ENCODE measurements around the gene AMDHD2.
A peak's percentile ranks its signal among the peaks of the same experiment; 100 is the strongest.

The AMDHD2 gene

GRCh38 chr16:2489581-2489980 is 30.6 kb upstream of the AMDHD2 start:
- peaks cover 0 to 16% (median 8%) of the 10 kb centered on the region in 5 donors for H3K36me3 ChIP-seq (ENCODE audit: control insufficient read depth in 5 of 5, insufficient read depth in 5 of 5, low read length in 5 of 5)
- peaks cover 0 to 41% (median 24%) of the 10 kb centered on the region in 5 donors for H3K4me1 ChIP-seq (ENCODE audit: control insufficient read depth in 5 of 5, insufficient read depth in 5 of 5, low read length in 5 of 5)
- no peaks in the 10 kb centered on the region for H3K27me3 ChIP-seq (ENCODE audit: control insufficient read depth in 5 of 5, insufficient read depth in 4 of 5, low read length in 5 of 5)
- H3K27ac ChIP-seq (ENCODE audit: low read depth, low read length), result no peak overlapping the region
- H3K4me3 ChIP-seq (ENCODE audit: low read depth in 1 of 5, low read length in 5 of 5), result no peak overlapping the region
- H3K9ac ChIP-seq (ENCODE audit: low read length in 5 of 5), result no peak overlapping the region
- H3K9me3 ChIP-seq (ENCODE audit: control insufficient read depth in 5 of 5, low read length in 5 of 5), result no peaks in the 10 kb centered on the region

- H3K9me3 ChIP-seq (ENCODE audit: control insufficient read depth in 5 of 5, low read length in 5 of 5), result no peaks in the 10 kb centered on the region
- H3K36me3 ChIP-seq (ENCODE audit: control insufficient read depth in 5 of 5, insufficient read depth in 5 of 5, low read length in 5 of 5), result peaks cover 0 to 15% (median 8%) of the 10 kb centered on the region in 5 donors
- H3K27me3 ChIP-seq (ENCODE audit: control insufficient read depth in 5 of 5, insufficient read depth in 4 of 5, low read length in 5 of 5), result no peaks in the 10 kb centered on the region
- H3K27ac ChIP-seq (ENCODE audit: low read depth, low read length), result no peak overlapping the region
- H3K4me3 ChIP-seq (ENCODE audit: low read depth in 1 of 5, low read length in 5 of 5), result no peak overlapping the region
- peaks cover 0 to 32% (median 19%) of the 10 kb centered on the region in 5 donors for H3K4me1 ChIP-seq (ENCODE audit: control insufficient read depth in 5 of 5, insufficient read depth in 5 of 5, low read length in 5 of 5)
- no peak overlapping the region for H3K9ac ChIP-seq (ENCODE audit: low read length in 5 of 5)
Observed at GRCh38 chr16:2490190-2491105, 29.7 kb upstream of the AMDHD2 start.

GRCh38 chr16:2492292-2492691 is 27.9 kb upstream of the AMDHD2 start:
- H3K4me1 ChIP-seq (ENCODE audit: control insufficient read depth in 5 of 5, insufficient read depth in 5 of 5, low read length in 5 of 5), result peaks cover 2 to 24% (median 16%) of the 10 kb centered on the region in 5 donors
- H3K36me3 ChIP-seq (ENCODE audit: control insufficient read depth in 5 of 5, insufficient read depth in 5 of 5, low read length in 5 of 5), result peaks cover 0 to 28% (median 19%) of the 10 kb centered on the region in 5 donors
- no peak overlapping the region for H3K27ac ChIP-seq (ENCODE audit: low read depth, low read length)
- no peak overlapping the region for H3K4me3 ChIP-seq (ENCODE audit: low read depth in 1 of 5, low read length in 5 of 5)
- H3K9ac ChIP-seq (ENCODE audit: low read length in 5 of 5), result no peak overlapping the region
- no peaks in the 10 kb centered on the region for H3K9me3 ChIP-seq (ENCODE audit: control insufficient read depth in 5 of 5, low read length in 5 of 5)
- no peaks in the 10 kb centered on the region for H3K27me3 ChIP-seq (ENCODE audit: control insufficient read depth in 5 of 5, insufficient read depth in 4 of 5, low read length in 5 of 5)

- H3K36me3 ChIP-seq (ENCODE audit: control insufficient read depth in 5 of 5, insufficient read depth in 5 of 5, low read length in 5 of 5), result peaks cover 0 to 36% (median 21%) of the 10 kb centered on the region in 5 donors
- H3K4me1 ChIP-seq (ENCODE audit: control insufficient read depth in 5 of 5, insufficient read depth in 5 of 5, low read length in 5 of 5), result peaks cover 9 to 29% (median 20%) of the 10 kb centered on the region in 5 donors
- H3K9me3 ChIP-seq (ENCODE audit: control insufficient read depth in 5 of 5, low read length in 5 of 5), result no peaks in the 10 kb centered on the region
- no peak overlapping the region for H3K27ac ChIP-seq (ENCODE audit: low read depth, low read length)
- H3K27me3 ChIP-seq (ENCODE audit: control insufficient read depth in 5 of 5, insufficient read depth in 4 of 5, low read length in 5 of 5), result no peaks in the 10 kb centered on the region
- no peak overlapping the region for H3K4me3 ChIP-seq (ENCODE audit: low read depth in 1 of 5, low read length in 5 of 5)
- H3K9ac ChIP-seq (ENCODE audit: low read length in 5 of 5), result no peak overlapping the region
Observed at GRCh38 chr16:2493605-2494004, 26.6 kb upstream of the AMDHD2 start.

GRCh38 chr16:2494616-2495015 is 25.6 kb upstream of the AMDHD2 start:
- Histone ChIP-seq H3K27me3 (ENCODE audit: control insufficient read depth in 5 of 5, insufficient read depth in 4 of 5, low read length in 5 of 5) (no peaks in the 10 kb centered on the region), H3K36me3 (ENCODE audit: control insufficient read depth in 5 of 5, insufficient read depth in 5 of 5, low read length in 5 of 5) (peaks cover 0 to 42% (median 24%) of the 10 kb centered on the region in 5 donors), H3K4me1 (ENCODE audit: control insufficient read depth in 5 of 5, insufficient read depth in 5 of 5, low read length in 5 of 5) (peaks cover 13 to 39% (median 29%) of the 10 kb centered on the region in 5 donors), H3K27ac (ENCODE audit: low read depth, low read length) (no peak overlapping the region), H3K9ac (ENCODE audit: low read length in 5 of 5) (no peak overlapping the region), H3K4me3 (ENCODE audit: low read depth in 1 of 5, low read length in 5 of 5) (no peak overlapping the region), H3K9me3 (ENCODE audit: control insufficient read depth in 5 of 5, low read length in 5 of 5) (no peaks in the 10 kb centered on the region)

DNA sequence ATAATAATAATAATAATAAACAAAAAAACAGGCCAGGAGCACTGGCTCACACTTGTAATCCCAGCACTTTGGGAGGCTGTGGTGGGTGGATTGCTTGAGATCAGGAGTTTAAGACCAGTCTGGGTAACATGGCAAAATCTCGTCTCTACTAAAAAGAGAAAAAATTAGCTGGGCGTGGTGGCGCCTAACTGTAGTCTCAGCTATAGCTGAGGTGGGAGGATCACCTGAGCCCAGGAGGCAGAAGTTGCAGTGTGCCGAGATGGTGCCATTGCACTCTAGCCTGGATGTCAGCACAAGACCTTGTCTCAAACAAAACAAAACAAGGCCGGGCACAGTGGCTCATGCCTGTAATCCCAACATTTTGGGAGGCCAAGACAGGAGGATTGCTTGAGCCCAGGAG is 25.1 kb upstream of the AMDHD2 start:
- Histone ChIP-seq H3K27ac (ENCODE audit: low read depth, low read length) (no peak overlapping the region), H3K4me1 (ENCODE audit: control insufficient read depth in 5 of 5, insufficient read depth in 5 of 5, low read length in 5 of 5) (peaks cover 13 to 43% (median 29%) of the 10 kb centered on the region in 5 donors), H3K36me3 (ENCODE audit: control insufficient read depth in 5 of 5, insufficient read depth in 5 of 5, low read length in 5 of 5) (peaks cover 0 to 38% (median 23%) of the 10 kb centered on the region in 5 donors), H3K9ac (ENCODE audit: low read length in 5 of 5) (no peak overlapping the region), H3K9me3 (ENCODE audit: control insufficient read depth in 5 of 5, low read length in 5 of 5) (no peaks in the 10 kb centered on the region), H3K4me3 (ENCODE audit: low read depth in 1 of 5, low read length in 5 of 5) (no peak overlapping the region), H3K27me3 (ENCODE audit: control insufficient read depth in 5 of 5, insufficient read depth in 4 of 5, low read length in 5 of 5) (no peaks in the 10 kb centered on the region)

- Histone ChIP-seq H3K27ac (ENCODE audit: low read depth, low read length) (no peak overlapping the region), H3K9ac (ENCODE audit: low read length in 5 of 5) (no peak overlapping the region), H3K9me3 (ENCODE audit: control insufficient read depth in 5 of 5, low read length in 5 of 5) (no peaks in the 10 kb centered on the region), H3K27me3 (ENCODE audit: control insufficient read depth in 5 of 5, insufficient read depth in 4 of 5, low read length in 5 of 5) (no peaks in the 10 kb centered on the region), H3K36me3 (ENCODE audit: control insufficient read depth in 5 of 5, insufficient read depth in 5 of 5, low read length in 5 of 5) (peaks cover 0 to 28% (median 16%) of the 10 kb centered on the region in 5 donors), H3K4me3 (ENCODE audit: low read depth in 1 of 5, low read length in 5 of 5) (no peak overlapping the region), H3K4me1 (ENCODE audit: control insufficient read depth in 5 of 5, insufficient read depth in 5 of 5, low read length in 5 of 5) (peaks cover 13 to 52% (median 38%) of the 10 kb centered on the region in 5 donors)
Observed at GRCh38 chr16:2496223-2497115, 23.7 kb upstream of the AMDHD2 start.

DNA sequence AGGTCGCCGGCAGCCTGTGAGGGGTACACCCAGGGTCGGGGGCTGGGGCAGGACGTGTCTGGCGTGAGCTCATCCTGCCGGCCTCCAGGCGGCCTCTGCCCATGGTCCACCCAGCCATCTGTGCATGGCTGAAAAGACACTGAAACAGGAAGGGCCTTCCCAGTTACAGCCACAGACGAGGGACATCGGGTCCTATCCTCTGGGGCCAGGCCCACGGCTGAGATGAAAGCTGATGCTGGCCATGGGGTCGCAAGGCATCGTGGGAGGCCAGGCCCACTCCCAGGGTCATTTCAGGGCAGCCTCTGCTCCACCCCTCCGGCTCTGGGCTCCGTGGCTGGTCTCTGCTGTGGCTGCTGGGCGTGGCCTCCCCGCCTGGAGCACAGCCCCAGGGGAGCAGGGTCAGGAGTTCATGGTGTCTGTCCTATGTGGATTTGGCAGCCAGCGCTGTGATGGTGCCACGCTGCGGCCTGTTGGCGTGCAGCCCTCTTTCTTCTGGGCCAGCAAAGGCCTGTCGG is 23.0 kb upstream of the AMDHD2 start:
- Histone ChIP-seq H3K36me3 (ENCODE audit: control insufficient read depth in 5 of 5, insufficient read depth in 5 of 5, low read length in 5 of 5) (peaks cover 0 to 28% (median 16%) of the 10 kb centered on the region in 5 donors), H3K9me3 (ENCODE audit: control insufficient read depth in 5 of 5, low read length in 5 of 5) (no peaks in the 10 kb centered on the region), H3K27ac (ENCODE audit: low read depth, low read length) (no peak overlapping the region), H3K9ac (ENCODE audit: low read length in 5 of 5) (peak overlapping the region in 1 of 5 donors; percentile 1), H3K4me3 (ENCODE audit: low read depth in 1 of 5, low read length in 5 of 5) (peak overlapping the region in 1 of 5 donors; percentile 21), H3K27me3 (ENCODE audit: control insufficient read depth in 5 of 5, insufficient read depth in 4 of 5, low read length in 5 of 5) (no peaks in the 10 kb centered on the region), H3K4me1 (ENCODE audit: control insufficient read depth in 5 of 5, insufficient read depth in 5 of 5, low read length in 5 of 5) (peaks cover 13 to 59% (median 45%) of the 10 kb centered on the region in 5 donors)

GRCh38 chr16:2497695-2498484 is 22.3 kb upstream of the AMDHD2 start:
- Histone ChIP-seq H3K9ac (ENCODE audit: low read length in 5 of 5) (peak overlapping the region in 2 of 5 donors; percentile 1 to 38), H3K27me3 (ENCODE audit: control insufficient read depth in 5 of 5, insufficient read depth in 4 of 5, low read length in 5 of 5) (no peaks in the 10 kb centered on the region), H3K36me3 (ENCODE audit: control insufficient read depth in 5 of 5, insufficient read depth in 5 of 5, low read length in 5 of 5) (peaks cover 0 to 28% (median 15%) of the 10 kb centered on the region in 5 donors), H3K9me3 (ENCODE audit: control insufficient read depth in 5 of 5, low read length in 5 of 5) (no peaks in the 10 kb centered on the region), H3K4me1 (ENCODE audit: control insufficient read depth in 5 of 5, insufficient read depth in 5 of 5, low read length in 5 of 5) (peaks cover 13 to 66% (median 52%) of the 10 kb centered on the region in 5 donors), H3K4me3 (ENCODE audit: low read depth in 1 of 5, low read length in 5 of 5) (peak overlapping the region in 1 of 5 donors; percentile 8), H3K27ac (ENCODE audit: low read depth, low read length) (no peak overlapping the region)
